ENCODE measurements around the gene SNRK.
"Not testable (repeated sequence)": the region's sequence is repeated elsewhere in the genome, so short reads cannot be mapped to it uniquely, and the experiment has no call there.

The SNRK gene

DNA sequence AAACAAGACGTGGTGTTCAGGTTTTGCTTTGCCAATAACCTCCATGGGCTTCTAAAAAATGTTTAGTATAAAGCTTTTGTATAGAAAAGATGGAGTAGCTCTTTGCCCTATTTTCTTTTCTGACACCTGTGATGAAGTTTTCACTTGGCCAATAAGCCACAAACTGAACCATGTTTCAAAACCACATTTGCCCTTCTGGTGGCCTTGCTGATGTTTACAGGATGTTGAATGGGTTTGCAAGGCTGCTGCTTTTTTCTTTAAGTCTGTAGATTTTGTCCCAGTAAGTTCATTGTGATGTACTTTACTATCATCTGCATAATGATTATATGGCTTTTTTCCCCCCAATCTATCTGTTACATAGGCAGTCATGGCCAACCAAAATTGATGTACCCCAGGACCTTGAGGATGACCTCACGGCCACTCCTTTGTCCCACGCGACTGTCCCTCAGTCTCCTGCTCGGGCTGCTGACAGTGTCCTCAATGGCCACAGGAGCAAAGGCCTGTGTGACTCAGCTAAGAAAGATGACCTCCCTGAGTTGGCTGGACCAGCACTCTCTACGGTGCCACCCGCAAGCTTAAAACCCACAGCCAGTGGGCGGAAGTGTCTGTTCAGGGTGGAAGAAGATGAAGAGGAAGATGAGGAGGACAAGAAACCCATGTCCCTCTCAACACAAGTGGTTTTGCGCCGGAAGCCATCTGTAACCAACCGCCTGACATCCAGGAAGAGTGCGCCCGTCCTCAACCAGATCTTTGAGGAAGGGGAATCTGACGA lies 60.8 kb downstream of the SNRK start:
- DNase-seq (ENCODE audit: low read depth in 2 of 2): no peak

- no peak for DNase-seq (ENCODE audit: low read depth in 2 of 2)
These were observed 61.4 kb downstream of the SNRK start for GRCh38 chr3:43347774-43348173.

DNA sequence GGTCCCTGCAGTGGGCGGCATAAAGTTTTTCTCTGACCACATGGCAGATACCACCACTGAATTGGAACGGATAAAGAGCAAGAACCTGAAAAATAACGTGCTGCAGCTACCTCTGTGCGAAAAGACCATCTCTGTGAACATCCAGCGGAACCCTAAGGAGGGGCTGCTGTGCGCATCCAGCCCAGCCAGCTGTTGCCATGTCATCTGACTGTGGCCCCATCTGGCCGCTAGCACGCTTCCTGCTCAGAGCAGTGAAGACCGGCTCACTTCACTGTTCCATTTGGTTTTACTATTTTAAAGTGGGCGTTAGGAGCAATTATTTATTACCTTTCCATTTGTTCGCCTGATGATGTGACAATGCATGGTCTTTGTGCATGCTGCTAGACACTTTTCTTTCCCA lies 62.0 kb downstream of the SNRK start:
- no peak for DNase-seq (ENCODE audit: low read depth in 2 of 2)

- DNase-seq (ENCODE audit: low read depth in 2 of 2): no peak
These were observed 62.7 kb downstream of the SNRK start for GRCh38 chr3:43348852-43349574.

- no peak for DNase-seq (ENCODE audit: low read depth in 2 of 2)
These were observed 63.4 kb downstream of the SNRK start for GRCh38 chr3:43349716-43350115.

- DNase-seq (ENCODE audit: low read depth in 2 of 2): no peak
These were observed 67.1 kb downstream of the SNRK start for GRCh38 chr3:43353393-43353792.

DNA sequence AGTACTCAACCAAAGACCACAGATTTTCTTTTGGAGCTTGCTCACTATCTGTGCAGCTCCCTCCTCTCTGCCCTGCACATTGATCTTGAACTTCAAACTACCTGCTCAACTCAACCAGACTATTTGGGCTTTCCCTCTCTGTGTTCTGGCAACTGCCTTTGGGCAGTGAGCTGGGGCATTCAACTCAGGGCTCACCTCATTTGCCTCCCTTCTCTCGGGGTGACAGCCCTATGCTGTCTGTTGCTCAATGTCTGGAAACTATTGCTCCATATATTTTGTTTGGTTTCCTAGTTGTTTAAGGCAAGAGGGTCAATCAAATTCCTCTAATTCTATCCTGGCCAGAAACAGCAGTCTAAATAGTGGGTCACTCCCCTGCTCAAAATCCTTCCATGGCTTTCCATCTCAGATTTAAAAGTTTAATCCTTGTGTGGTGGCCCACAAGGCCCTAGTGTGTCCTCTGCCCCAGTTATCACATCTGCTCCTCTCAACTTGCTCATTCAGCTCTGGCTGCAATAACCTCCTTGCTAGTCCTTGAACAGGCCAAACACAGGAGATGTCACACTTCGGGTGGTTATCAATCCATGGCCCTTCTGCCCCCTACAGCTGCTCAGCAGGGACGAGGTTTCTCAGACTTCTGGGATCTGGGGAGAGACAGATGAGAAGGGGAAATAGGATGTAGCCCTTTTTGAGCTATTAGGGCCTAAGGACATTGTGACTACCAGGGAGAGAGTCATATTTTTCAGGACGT lies 67.8 kb downstream of the SNRK start:
- no peak for DNase-seq (ENCODE audit: low read depth in 2 of 2)

DNA sequence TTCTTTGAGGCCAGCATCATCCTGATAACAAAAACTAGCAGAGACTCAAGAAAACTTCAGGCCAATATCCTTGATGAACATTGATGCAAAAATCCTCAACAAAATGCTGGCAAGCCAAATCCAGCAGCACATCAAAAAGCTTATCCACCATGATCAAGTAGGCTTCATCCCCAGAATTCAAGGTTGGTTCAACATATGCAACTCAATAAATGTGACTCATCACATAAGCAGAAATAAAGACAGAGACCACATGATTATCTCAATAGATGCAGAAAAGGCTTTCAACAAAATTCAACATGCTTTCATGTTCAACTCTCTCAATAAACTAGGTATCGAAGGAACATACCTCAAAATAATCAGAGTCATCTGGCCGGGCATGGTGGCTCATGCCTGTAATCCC lies 69.7 kb downstream of the SNRK start:
- not testable (repeated sequence) for DNase-seq (ENCODE audit: low read depth in 2 of 2)

DNA sequence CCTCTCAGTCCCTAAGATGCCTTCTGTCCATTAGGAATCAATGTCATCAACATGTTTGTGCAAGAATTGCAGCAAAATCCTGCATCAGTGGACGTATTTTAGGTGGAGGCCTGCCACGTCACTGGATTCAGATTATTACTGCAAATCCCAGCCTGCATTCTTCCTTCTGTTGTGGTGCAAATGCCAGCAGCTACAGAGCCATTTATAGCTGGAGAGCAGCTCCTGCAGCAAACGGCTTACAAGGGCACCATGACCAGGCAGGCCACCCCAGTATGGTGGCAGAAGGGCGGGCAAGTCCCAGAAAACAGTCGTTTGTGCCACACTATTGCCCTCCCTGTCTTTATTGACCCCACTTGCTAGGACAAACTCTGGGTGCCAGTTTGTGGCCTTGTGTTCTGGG lies 74.7 kb downstream of the SNRK start:
- no peak for DNase-seq (ENCODE audit: low read depth in 2 of 2)

DNA sequence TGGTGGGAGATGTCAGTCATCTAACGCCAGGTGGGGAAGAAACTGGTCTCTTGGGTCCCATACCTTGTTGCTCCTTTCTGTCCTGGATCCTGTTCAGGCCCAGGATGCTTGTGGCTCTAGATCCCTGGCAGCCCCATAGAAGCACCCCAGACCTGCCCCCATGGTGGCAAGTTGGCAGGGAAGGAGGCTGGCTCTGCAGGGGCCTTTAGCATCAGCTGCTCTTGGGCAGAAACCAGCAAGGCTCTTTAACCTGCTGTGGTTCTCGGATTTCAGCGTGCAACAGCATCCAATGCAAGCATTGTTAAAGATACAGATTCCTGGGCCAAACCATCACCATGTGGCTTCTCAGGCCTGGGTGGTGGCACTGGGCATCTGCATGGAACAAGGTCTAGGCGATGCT lies 75.8 kb downstream of the SNRK start:
- no peak for DNase-seq (ENCODE audit: low read depth in 2 of 2)

DNA sequence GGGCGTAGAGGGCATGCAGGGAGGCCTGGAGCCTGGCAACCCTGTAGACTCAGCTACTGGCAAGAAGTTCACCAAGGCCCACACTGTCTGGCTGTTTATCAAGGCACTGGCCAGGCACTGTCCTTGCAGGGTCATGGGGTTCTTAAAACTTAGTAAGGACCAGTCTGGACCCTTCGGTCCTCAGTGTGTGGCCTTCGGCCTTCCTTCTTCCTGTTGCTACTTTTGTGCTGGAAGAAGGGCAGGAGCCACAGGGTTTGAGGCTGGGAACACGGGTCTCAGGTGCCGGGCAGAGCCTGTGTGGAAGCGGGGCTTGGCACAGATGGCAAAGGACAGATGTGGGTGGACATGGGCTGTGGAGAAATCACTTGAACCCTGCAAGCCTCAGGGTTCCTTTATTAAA lies 76.6 kb downstream of the SNRK start:
- no peak for DNase-seq (ENCODE audit: low read depth in 2 of 2)

GRCh38 chr3:43363621-43364266 lies 77.4 kb downstream of the SNRK start:
- DNase-seq (ENCODE audit: low read depth in 2 of 2): no peak

GRCh38 chr3:43364494-43364893 lies 78.2 kb downstream of the SNRK start:
- no peak for DNase-seq (ENCODE audit: low read depth in 2 of 2)

GRCh38 chr3:43364926-43365325 lies 78.6 kb downstream of the SNRK start:
- no peak for DNase-seq (ENCODE audit: low read depth in 2 of 2)

DNA sequence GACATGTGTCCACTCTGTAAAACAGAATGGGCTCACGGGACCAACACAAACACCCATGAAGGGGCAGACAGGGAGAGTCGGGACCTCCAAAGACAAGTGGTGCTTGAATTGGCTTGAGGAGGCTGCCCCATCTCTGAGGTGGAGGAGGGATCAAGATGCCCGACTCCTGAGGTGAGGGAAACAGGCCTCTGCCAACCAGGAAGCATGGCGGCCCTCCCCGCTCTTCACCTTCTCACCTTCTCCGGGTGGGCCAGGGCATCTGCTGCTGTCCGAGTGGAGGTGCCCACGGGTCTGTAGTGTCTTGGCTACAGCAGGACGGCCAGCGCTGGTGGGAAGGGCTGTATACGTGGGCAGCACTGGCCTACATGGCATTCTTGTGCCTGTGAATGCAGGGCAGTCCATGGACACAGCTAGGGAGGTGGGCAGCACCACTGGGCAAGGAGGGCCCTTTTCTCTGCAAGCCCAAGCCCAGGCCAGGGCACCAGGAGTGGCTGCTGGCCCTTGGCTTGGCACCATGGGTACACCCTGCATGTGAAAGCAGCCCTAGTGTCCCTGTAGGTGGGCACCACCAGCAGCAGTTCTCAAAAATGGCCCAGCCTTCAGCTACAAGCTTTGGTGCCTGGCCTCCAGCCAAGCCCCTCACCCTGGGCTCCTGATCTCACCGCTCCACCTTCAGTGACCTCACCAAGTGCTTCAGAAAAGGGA lies 79.4 kb downstream of the SNRK start:
- DNase-seq (ENCODE audit: low read depth in 2 of 2): no peak

DNA sequence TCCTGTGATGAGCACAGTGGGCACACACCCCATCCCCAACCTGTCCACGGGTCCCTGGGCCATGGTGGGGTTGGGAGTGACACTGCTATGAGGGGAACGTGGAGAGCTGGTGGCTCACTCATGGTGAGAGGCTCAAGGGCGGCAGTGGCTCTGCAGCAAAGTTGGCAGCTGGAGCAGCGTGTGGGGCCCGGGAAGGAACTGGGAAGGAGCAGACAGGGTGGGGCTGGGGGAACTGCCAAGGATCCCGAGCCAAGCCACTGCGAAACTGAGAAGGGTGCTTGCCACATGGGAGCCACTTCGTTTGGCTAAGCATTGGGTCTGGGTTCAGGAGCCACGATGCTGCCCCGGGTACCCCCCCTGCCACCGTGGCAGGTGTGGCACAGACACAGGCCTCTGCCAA lies 80.1 kb downstream of the SNRK start:
- DNase-seq (ENCODE audit: low read depth in 2 of 2): no peak

DNA sequence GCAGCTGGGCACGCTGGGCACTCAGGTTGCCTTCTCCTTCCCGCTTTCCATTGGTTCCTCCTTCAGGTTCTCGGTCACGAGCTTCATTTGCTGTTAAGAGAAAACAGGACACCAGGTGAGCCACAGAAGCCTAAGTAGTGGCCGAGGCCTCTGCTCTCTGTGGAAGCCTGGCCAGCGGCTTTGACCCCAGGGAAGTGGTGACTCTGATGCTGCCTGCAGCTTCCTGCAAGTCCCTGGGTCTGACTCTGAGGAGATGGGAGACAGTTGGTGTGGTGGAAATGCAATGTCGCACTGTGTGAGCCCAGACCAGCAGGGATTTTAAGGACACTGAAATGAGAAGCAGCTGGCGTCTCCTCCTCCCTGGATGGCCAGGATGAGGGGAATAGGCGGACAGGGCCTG lies 80.5 kb downstream of the SNRK start:
- DNase-seq (ENCODE audit: low read depth in 2 of 2): no peak

GRCh38 chr3:43369404-43370292 lies 83.3 kb downstream of the SNRK start:
- no peak for DNase-seq (ENCODE audit: low read depth in 2 of 2)

- no peak for DNase-seq (ENCODE audit: low read depth in 2 of 2)
These were observed 84.1 kb downstream of the SNRK start for GRCh38 chr3:43370293-43370980.

DNA sequence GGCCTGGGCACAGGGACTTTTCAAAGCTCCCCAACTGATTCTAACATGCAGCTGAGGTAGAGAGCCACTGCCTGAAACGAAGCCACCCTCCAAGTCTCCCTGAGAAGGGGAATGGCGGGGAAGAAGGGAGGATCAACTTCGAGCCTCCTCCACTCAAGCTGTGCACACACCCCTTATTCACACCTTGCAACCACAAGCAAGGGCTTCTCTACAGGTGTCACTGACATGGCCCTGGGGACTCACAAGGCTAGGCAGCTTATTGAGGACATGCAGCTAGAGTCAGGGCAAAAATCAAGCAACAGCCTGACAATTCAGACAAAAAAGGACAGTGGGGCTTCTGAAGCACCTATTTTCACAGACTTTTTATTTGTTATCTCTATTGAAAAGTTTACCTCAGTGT lies 85.2 kb downstream of the SNRK start:
- no peak for DNase-seq (ENCODE audit: low read depth in 2 of 2)
